HG02938 (cell line): ENCODE measurements around the gene G6PC3.
"Not testable (repeated sequence)": the region's sequence is repeated elsewhere in the genome, so short reads cannot be mapped to it uniquely, and the experiment has no call there.

Experiments used
- ATAC-seq: cut with Tn5 transposase; IDR thresholded peaks from one replicate; pipeline ENCODE4 v1.9.1; 2021; ENCODE audit warnings: mild to moderate bottlenecking, moderate library complexity; ENCODE audit not compliant: unreplicated experiment

Gene G6PC3

GRCh38 chr17:44070455-44071197 is at the start of gene G6PC3:
G6PC3 (plus strand) TSS chr17:44070735; CDS start chr17:44070966, 231 bp downstream.
- peak; percentile 47 for ATAC-seq

- not testable (repeated sequence) for ATAC-seq
Measured at GRCh38 chr17:44021227-44021626, 49.3 kb upstream of the G6PC3 start.

- ATAC-seq = no peak
Measured at GRCh38 chr17:44022246-44022645, 48.3 kb upstream of the G6PC3 start.

GRCh38 chr17:44023545-44024270 is 46.8 kb upstream of the G6PC3 start:
- ATAC-seq = no peak

- no peak for ATAC-seq
Measured at GRCh38 chr17:44024271-44024663, 46.3 kb upstream of the G6PC3 start.

GRCh38 chr17:44024853-44025252 is 45.7 kb upstream of the G6PC3 start:
- no peak for ATAC-seq

GRCh38 chr17:44029736-44030135 is 40.8 kb upstream of the G6PC3 start:
- ATAC-seq = no peak

- ATAC-seq = no peak
Measured at GRCh38 chr17:44030482-44030881, 40.1 kb upstream of the G6PC3 start.

GRCh38 chr17:44033861-44034408 is 36.6 kb upstream of the G6PC3 start:
- ATAC-seq = no peak

- not testable (repeated sequence) for ATAC-seq
Measured at GRCh38 chr17:44034688-44035087, 35.8 kb upstream of the G6PC3 start.

GRCh38 chr17:44037471-44037870 is 33.1 kb upstream of the G6PC3 start:
- no peak for ATAC-seq

GRCh38 chr17:44038604-44039011 is 31.9 kb upstream of the G6PC3 start:
- ATAC-seq = no peak

GRCh38 chr17:44039829-44040635 is 30.5 kb upstream of the G6PC3 start:
- ATAC-seq = no peak

- no peak for ATAC-seq
Measured at GRCh38 chr17:44043272-44043696, 27.3 kb upstream of the G6PC3 start.

GRCh38 chr17:44044071-44044470 is 26.5 kb upstream of the G6PC3 start:
- ATAC-seq = no peak

GRCh38 chr17:44045486-44045885 is 25.0 kb upstream of the G6PC3 start:
- ATAC-seq = no peak

- not testable (repeated sequence) for ATAC-seq
Measured at GRCh38 chr17:44046893-44047292, 23.6 kb upstream of the G6PC3 start.

GRCh38 chr17:44049294-44050060 is 21.1 kb upstream of the G6PC3 start:
- ATAC-seq = no peak

- ATAC-seq = no peak
Measured at GRCh38 chr17:44053125-44053872, 17.2 kb upstream of the G6PC3 start.
